MCF 10A (cell line): ENCODE results near the gene EXOC4. TPM values are rescaled to one million over a fixed set of nuclear protein-coding genes. Genes with fewer than 3 reads are reported as not detected.

Experiments
- BruUV-seq: library from RNA; stranded (reverse); fragments of 400-500 nt; replicated peaks from 2 replicates; lab custom pipeline; 2021; lab: Mats Ljungman, UMichigan
- CTCF ChIA-PET: fragments of 300-600 bp; sonication (Branson Sonifier 250); formaldehyde crosslinking; extraction: SDS; loops from one replicate; lab custom pipeline; 2021; ENCODE audit warnings: antibody characterized with exemption, inconsistent platforms; lab: Yijun Ruan, JAX
- POLR2A ChIA-PET: fragments of 300-600, 350-650 bp; sonication (Branson Sonifier 250); formaldehyde crosslinking; extraction: SDS; loops from one replicate; lab custom pipeline; 2020; ENCODE audit warnings: antibody characterized with exemption, inconsistent platforms; lab: Yijun Ruan, JAX
- DNase-seq: peaks from one replicate; pipeline ENCODE4 v3.0.0-alpha.2; 2018; ENCODE audit not compliant: unreplicated experiment
- H3K27ac Mint-ChIP-seq: one replicate; pipeline ENCODE4 v1.8.0; 2022; ENCODE audit warnings: mild to moderate bottlenecking, low read depth, mixed read lengths; ENCODE audit not compliant: unreplicated experiment
- H3K27me3 Mint-ChIP-seq: one replicate; pipeline ENCODE4 v1.8.0; 2022; ENCODE audit warnings: mixed read lengths; ENCODE audit not compliant: insufficient read depth, unreplicated experiment
- H3K36me3 Mint-ChIP-seq: one replicate; pipeline ENCODE4 v1.8.0; 2022; ENCODE audit warnings: mild to moderate bottlenecking, moderate library complexity, mixed read lengths; ENCODE audit not compliant: insufficient read depth, unreplicated experiment
- H3K4me1 Mint-ChIP-seq: one replicate; pipeline ENCODE4 v1.8.0; 2022; ENCODE audit warnings: mixed read lengths; ENCODE audit not compliant: insufficient read depth, unreplicated experiment
- H3K4me3 Mint-ChIP-seq: one replicate; pipeline ENCODE4 v1.8.0; 2022; ENCODE audit warnings: mild to moderate bottlenecking, moderate library complexity, mixed read lengths; ENCODE audit not compliant: unreplicated experiment
- H3K9me3 Mint-ChIP-seq: one replicate; pipeline ENCODE4 v1.8.0; 2022; ENCODE audit warnings: mixed read lengths; ENCODE audit not compliant: unreplicated experiment
- CTCF ChIP-seq: fragments of 200-600 bp; IDR thresholded peaks from one replicate; pipeline ENCODE4 v1.8.0; 2022; ENCODE audit warnings: antibody characterized with exemption, mild to moderate bottlenecking; ENCODE audit not compliant: unreplicated experiment
- intact Hi-C: fragments of 100-400 bp; cut with micrococcal nuclease; formaldehyde crosslinking; loops from 2 replicates; pipeline ENCODE4 v1.14.1; 2022
- total RNA-seq: library from RNA; stranded (reverse); gene quantifications from 2 replicates; pipeline ENCODE4 v1.2.3, GENCODE V29; 2022

Gene EXOC4
- total RNA-seq, 1 experiment from 2014 or later = 105 TPM

- intact Hi-C loops = loop anchor here (5.0 to 10.0 kb wide), 2 partner anchors 222 to 344 kb away; no protein-coding TSS in a partner anchor
- H3K27me3 Mint-ChIP-seq = no peaks in the 10 kb centered on the region
- no TSS peak for BruUV-seq
- peak overlapping the region; percentile 25 for H3K4me3 Mint-ChIP-seq
- ChIA-PET POLR2A (interaction anchor here (0.9 to 1.5 kb wide), 4 partner anchors 11 to 221 kb away, joined by 3 read pairs; no protein-coding TSS in a partner anchor), CTCF (interaction anchor here (0.6 kb wide), 1 partner anchor 55 kb away, joined by 3 read pairs; no protein-coding TSS in a partner anchor)
- no peaks in the 10 kb centered on the region for H3K9me3 Mint-ChIP-seq
- TF ChIP-seq CTCF = no peak
- H3K4me1 Mint-ChIP-seq = peaks cover 14% of the 10 kb centered on the region
- H3K27ac Mint-ChIP-seq = peak overlapping the region; percentile 42
- peaks cover 5% of the 10 kb centered on the region for H3K36me3 Mint-ChIP-seq
- DNase-seq = peak; percentile 62
Measured at GRCh38 chr7:133633055-133633454, 380.2 kb downstream of the EXOC4 start.

GRCh38 chr7:133635541-133635940, 382.7 kb downstream of the EXOC4 start:
- peaks cover 14% of the 10 kb centered on the region for H3K4me1 Mint-ChIP-seq
- no peak for DNase-seq
- H3K27me3 Mint-ChIP-seq = no peaks in the 10 kb centered on the region
- H3K27ac Mint-ChIP-seq = no peak overlapping the region
- TF ChIP-seq CTCF = no peak
- intact Hi-C loops = loop anchor here (10.0 kb wide), 1 partner anchor 219 kb away; no protein-coding TSS in a partner anchor
- no peak overlapping the region for H3K4me3 Mint-ChIP-seq
- ChIA-PET CTCF (no interaction called here), POLR2A (interaction anchor here (0.7 kb wide), 2 partner anchors 238 to 1842 kb away, joined by 3 read pairs; no protein-coding TSS in a partner anchor)
- BruUV-seq = no TSS peak
- no peaks in the 10 kb centered on the region for H3K9me3 Mint-ChIP-seq
- no peaks in the 10 kb centered on the region for H3K36me3 Mint-ChIP-seq

GRCh38 chr7:133638857-133639256, 386.0 kb downstream of the EXOC4 start:
- Mint-ChIP-seq H3K4me3 (no peak overlapping the region), H3K36me3 (no peaks in the 10 kb centered on the region), H3K27ac (no peak overlapping the region), H3K27me3 (no peaks in the 10 kb centered on the region), H3K9me3 (no peaks in the 10 kb centered on the region), H3K4me1 (peaks cover 17% of the 10 kb centered on the region)
- CTCF ChIA-PET = interaction anchor here (0.6 to 0.7 kb wide), 2 partner anchors 10 to 581 kb away, joined by 3 read pairs; no protein-coding TSS in a partner anchor
- no TSS peak for BruUV-seq
- POLR2A ChIA-PET = interaction anchor here (0.7 kb wide), 2 partner anchors 8 to 23 kb away, joined by 3 read pairs; no protein-coding TSS in a partner anchor
- DNase-seq = no peak
- TF ChIP-seq CTCF = no peak
- intact Hi-C loops = loop anchor here (10.0 kb wide), 1 partner anchor 216 kb away; no protein-coding TSS in a partner anchor

GRCh38 chr7:133641436-133641835, 388.6 kb downstream of the EXOC4 start:
- DNase-seq = no peak
- no peak for TF ChIP-seq CTCF

More at GRCh38 chr7:133641436-133641835, 388.6 kb downstream of the EXOC4 start:
- Mint-ChIP-seq H3K4me3 (no peak overlapping the region), H3K27ac (no peak overlapping the region), H3K9me3 (no peaks in the 10 kb centered on the region), H3K27me3 (no peaks in the 10 kb centered on the region), H3K36me3 (no peaks in the 10 kb centered on the region), H3K4me1 (peaks cover 25% of the 10 kb centered on the region)
- POLR2A ChIA-PET = no interaction called here
- intact Hi-C loops = no loop called here
- no TSS peak for BruUV-seq
- CTCF ChIA-PET = no interaction called here
